Spleen (tissue), 11 donors: Measurements from ENCODE around the gene SH3TC2. TPM values are rescaled to one million over a fixed set of nuclear protein-coding genes. Genes with fewer than 3 reads are reported as not detected.

Source experiments
- DNase-seq: peaks from one replicate; pipeline ENCODE4 v3.0.0-alpha.2; 2020
- H3K27ac ChIP-seq, 8 donors: fragments of 200-600 bp; sonication (generic) in 7 of 8; 1 replicate in 4 of 8; 2 replicates in 4 of 8; pipeline versions ENCODE4 v1.5.0 to v1.8.0; 2016 to 2021; ENCODE audit warnings: inconsistent platforms in 4 of 8, mild to moderate bottlenecking in 4 of 8, moderate library complexity in 1 of 8
- H3K27me3 ChIP-seq, 7 donors: fragments of 200-600 bp; sonication (generic) in 6 of 7; replicated peaks in 1 of 7; 1 replicate in 4 of 7; 2 replicates in 3 of 7; pipeline versions ENCODE4 v1.5.0 to v1.8.0; 2016 to 2021; ENCODE audit warnings: inconsistent platforms in 3 of 7, mild to moderate bottlenecking in 1 of 7
- H3K36me3 ChIP-seq, 6 donors: fragments of 200-600 bp; sonication (generic) in 5 of 6; 1 replicate in 4 of 6; 2 replicates in 2 of 6; pipeline versions ENCODE4 v1.5.0 to v1.8.0; 2016 to 2021; ENCODE audit warnings: inconsistent platforms in 2 of 6
- H3K4me1 ChIP-seq, 6 donors: fragments of 200-600 bp; sonication (generic) in 5 of 6; 1 replicate in 3 of 6; 2 replicates in 3 of 6; pipeline versions ENCODE4 v1.5.0 to v1.8.0; 2016 to 2021; ENCODE audit warnings: inconsistent platforms in 3 of 6
- H3K4me3 ChIP-seq, 8 donors: fragments of 200-600 bp; sonication (generic) in 7 of 8; 1 replicate in 4 of 8; 2 replicates in 4 of 8; pipeline versions ENCODE4 v1.5.0 to v1.8.0; 2016 to 2021; ENCODE audit warnings: inconsistent platforms in 4 of 8, mild to moderate bottlenecking in 4 of 8, moderate library complexity in 2 of 8
- H3K9me3 ChIP-seq, 8 donors: fragments of 200-600 bp; sonication (generic) in 7 of 8; 1 replicate in 4 of 8; 2 replicates in 4 of 8; pipeline versions ENCODE4 v1.5.0 to v1.8.0; 2016 to 2021; ENCODE audit warnings: inconsistent platforms in 4 of 8
- POLR2A ChIP-seq, 3 donors: fragments of 450-650 bp; IDR thresholded peaks; one replicate each; pipeline ENCODE4 v1.5.1; 2017; ENCODE audit warnings: antibody characterized with exemption in 3 of 3, mild to moderate bottlenecking in 1 of 3
- POLR2AphosphoS5 ChIP-seq, 3 donors: sonication (generic); formaldehyde crosslinking; IDR thresholded peaks; one replicate each; pipeline ENCODE4 v1.5.1; 2017; ENCODE audit warnings: antibody characterized with exemption in 3 of 3
- WGBS, 5 donors: extraction: QIAGEN DNeasy Blood & Tissue Kit in 3 of 5; methylation state at CpG; one replicate each; pipeline versions ENCODE4 v1.1.5 to v1.1.7; 2013 to 2018; 5-methylcytosine and 5-hydroxymethylcytosine counted together
- intact Hi-C: fragments of 100-400 bp; cut with DNase I; formaldehyde crosslinking; loops from one replicate; pipeline ENCODE4 v1.15.0; 2023; ENCODE audit warnings: low total_unique reads
- polyA plus RNA-seq, 3 donors: library from polyadenylated mRNA; stranded (reverse); fragments of 200-250 nt; gene quantifications; one replicate each; pipeline ENCODE4 v1.2.1, GENCODE V29; 2013
- total RNA-seq, 7 donors: library from RNA; depleted of rRNA in 3 of 7; stranded (reverse); fragments of >200 nt in 3 of 7; fragmentation: NEBNext Ultra II Directional in 4 of 7; extraction: Animal tissue kit (Norgen Biotek cat#: 25700) in 4 of 7; gene quantifications; one replicate each; pipeline versions ENCODE4 v1.1.0 to v1.2.1, GENCODE V29; 2016 to 2021
- TF ChIP-seq, protein P1 (sequence below), 11 experiments: fragments of 200-600 bp in 7 of 11; fragments of 450-650 bp in 4 of 11; sonication (generic) in 4 of 11; IDR thresholded peaks in 8 of 11; conservative IDR thresholded peaks in 3 of 11; 1 replicate in 7 of 11; 2 replicates in 4 of 11; pipeline versions ENCODE4 v1.4.0 to v1.8.0; 2016 to 2021; ENCODE audit warnings: antibody characterized with exemption in 11 of 11, inconsistent platforms in 4 of 11, mild to moderate bottlenecking in 1 of 11
- donor health status: healthy with polysubstance abuse.
- donor health status: DM: no; HTN: no; CAD: no; lungs with moderate emphysema.
- donor health status: DM: no; HTN: no; CAD: no.
- donor health status: Bipolar disorder and iron deficiency.
- donor health status: healthy.
- donor health status: DM: no; HTN: no; CAD: no.
- donor health status: DM: yes; HTN: yes; CAD: no.

SH3TC2 gene
- total and polyA plus RNA-seq, 10 donors = 0.02 to 2.8 (median 1.4) TPM

DNA sequence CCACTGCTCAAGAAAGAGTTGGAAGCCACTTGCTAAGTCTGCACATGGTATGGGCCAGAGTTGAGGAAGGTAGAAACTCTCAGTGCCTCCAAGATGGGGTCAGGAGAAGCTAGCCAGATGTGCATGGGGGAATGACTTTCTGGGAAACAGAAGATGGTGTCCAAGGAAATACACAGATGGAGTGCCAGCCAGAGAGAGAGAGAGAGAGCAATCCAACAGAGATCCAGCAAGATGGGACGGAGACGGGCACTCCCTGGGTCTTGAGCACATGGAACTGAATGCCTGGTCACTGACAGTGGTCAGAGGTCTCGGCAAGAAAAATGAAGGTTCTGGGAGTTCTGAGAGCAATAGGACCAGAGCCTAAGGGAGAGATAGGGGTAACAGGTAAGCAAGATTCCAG is 82.1 kb downstream of the SH3TC2 start:
- 90 to 96% (median 93%) methylated on average over 3 of the region's 3 CpGs for WGBS, 5 donors
- TF ChIP-seq, protein P1, sequence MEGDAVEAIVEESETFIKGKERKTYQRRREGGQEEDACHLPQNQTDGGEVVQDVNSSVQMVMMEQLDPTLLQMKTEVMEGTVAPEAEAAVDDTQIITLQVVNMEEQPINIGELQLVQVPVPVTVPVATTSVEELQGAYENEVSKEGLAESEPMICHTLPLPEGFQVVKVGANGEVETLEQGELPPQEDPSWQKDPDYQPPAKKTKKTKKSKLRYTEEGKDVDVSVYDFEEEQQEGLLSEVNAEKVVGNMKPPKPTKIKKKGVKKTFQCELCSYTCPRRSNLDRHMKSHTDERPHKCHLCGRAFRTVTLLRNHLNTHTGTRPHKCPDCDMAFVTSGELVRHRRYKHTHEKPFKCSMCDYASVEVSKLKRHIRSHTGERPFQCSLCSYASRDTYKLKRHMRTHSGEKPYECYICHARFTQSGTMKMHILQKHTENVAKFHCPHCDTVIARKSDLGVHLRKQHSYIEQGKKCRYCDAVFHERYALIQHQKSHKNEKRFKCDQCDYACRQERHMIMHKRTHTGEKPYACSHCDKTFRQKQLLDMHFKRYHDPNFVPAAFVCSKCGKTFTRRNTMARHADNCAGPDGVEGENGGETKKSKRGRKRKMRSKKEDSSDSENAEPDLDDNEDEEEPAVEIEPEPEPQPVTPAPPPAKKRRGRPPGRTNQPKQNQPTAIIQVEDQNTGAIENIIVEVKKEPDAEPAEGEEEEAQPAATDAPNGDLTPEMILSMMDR (IDR thresholded peaks at IDR 0.05 in 8 of 11, conservative IDR thresholded peaks at IDR 0.05 in 3 of 11) = no peak
- no peak for TF ChIP-seq POLR2A (IDR thresholded peaks at IDR 0.05)
- no peak for TF ChIP-seq POLR2AphosphoS5 (IDR thresholded peaks at IDR 0.05)
- no peak overlapping the region for H3K27ac ChIP-seq
- H3K27me3 ChIP-seq = no peaks in the 10 kb centered on the region
- peaks cover 0 to 19% (median 7%) of the 10 kb centered on the region in 8 donors for H3K9me3 ChIP-seq
- peaks cover 0 to 3% (median 0%) of the 10 kb centered on the region in 6 donors for H3K4me1 ChIP-seq
- intact Hi-C loops = no loop called here
- no peak overlapping the region for H3K4me3 ChIP-seq
- H3K36me3 ChIP-seq = no peaks in the 10 kb centered on the region
- no peak for DNase-seq

DNA sequence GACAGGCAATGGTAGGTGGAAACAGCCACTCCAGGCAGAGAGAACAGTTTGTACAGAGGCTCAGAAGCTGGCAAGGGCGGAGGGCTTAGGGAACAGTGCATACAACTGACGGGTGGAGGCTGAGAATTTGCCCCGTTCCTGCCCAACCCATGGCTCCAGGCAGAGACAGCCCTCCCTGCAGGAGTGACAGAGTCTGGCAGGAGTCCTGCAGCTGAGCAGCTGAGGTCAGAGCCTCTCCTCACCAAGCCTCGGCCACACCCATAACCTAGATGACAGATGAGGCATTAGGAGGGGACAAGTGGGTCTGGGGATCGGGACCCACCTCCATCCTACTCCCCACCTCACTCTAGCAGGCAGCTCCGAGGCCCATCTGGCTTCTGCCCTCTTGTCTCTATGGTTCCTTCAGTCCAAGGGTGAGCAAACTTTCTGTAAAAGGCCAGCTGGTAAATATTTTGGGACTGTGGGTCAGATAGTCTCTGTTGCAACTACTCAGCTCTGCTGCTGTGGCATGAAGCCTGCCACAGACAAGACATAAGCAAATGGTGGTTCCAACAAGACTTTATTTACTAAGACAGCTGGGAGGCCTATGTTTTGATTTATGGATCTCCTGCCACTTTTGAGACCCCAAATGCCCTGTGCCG is 83.7 kb downstream of the SH3TC2 start:
- 77 to 93% (median 81%) methylated on average over 6 to 7 of the region's 7 CpGs for WGBS, 5 donors
- TF ChIP-seq, protein P1 (IDR thresholded peaks at IDR 0.05 in 8 of 11, conservative IDR thresholded peaks at IDR 0.05 in 3 of 11) = no peak
- no peak for TF ChIP-seq POLR2AphosphoS5 (IDR thresholded peaks at IDR 0.05)
- no peak for TF ChIP-seq POLR2A (IDR thresholded peaks at IDR 0.05)

DNA sequence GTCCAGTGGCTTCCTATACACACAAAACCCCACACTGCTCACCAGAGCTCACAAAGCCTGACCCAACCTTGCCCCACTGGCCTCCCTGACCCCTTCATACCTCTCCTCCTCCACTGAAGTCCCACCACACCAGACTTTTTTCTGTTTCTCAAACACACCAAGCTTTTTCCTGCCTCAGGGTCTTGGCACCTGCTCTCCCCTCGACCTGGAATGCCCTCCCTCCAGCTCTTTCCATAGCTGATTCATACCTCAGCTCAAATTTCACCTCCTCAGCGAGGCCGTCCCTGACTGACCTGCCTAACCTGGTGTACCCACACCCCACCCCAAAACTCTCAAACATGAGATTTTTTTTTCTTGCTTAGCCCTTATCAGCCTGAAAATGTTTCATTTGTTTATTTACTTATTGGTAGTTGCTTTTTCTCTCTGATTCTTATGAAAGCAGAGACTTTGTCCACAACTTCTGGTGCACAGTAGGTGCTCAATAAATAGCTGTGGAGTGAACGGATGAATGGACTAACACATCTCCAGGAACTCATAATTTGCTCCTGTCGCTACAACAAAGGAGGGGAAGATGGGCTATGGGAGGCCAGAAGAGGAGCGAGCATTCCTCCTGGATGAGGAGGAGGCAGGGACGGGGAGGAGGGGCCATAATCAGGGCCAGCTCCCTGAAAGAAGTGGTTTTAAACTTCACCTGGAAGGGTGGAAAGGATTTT is 84.3 kb downstream of the SH3TC2 start:
- 78 to 88% (median 84%) methylated on average over 7 of the region's 7 CpGs for WGBS, 5 donors
- peaks cover 0 to 5% (median 0%) of the 10 kb centered on the region in 6 donors for H3K4me1 ChIP-seq
- intact Hi-C loops = no loop called here
- no peak overlapping the region for H3K27ac ChIP-seq
- TF ChIP-seq POLR2A (IDR thresholded peaks at IDR 0.05) (no peak), POLR2AphosphoS5 (IDR thresholded peaks at IDR 0.05) (no peak)
- TF ChIP-seq, protein P1 (IDR thresholded peaks at IDR 0.05 in 8 of 11, conservative IDR thresholded peaks at IDR 0.05 in 3 of 11) = no peak
- H3K9me3 ChIP-seq = peaks cover 0 to 5% (median 0%) of the 10 kb centered on the region in 8 donors
- H3K27me3 ChIP-seq = no peaks in the 10 kb centered on the region
- DNase-seq = no peak
- H3K36me3 ChIP-seq = no peaks in the 10 kb centered on the region
- no peak overlapping the region for H3K4me3 ChIP-seq

More for the DNA sequence above, 83.7 kb downstream of the SH3TC2 start:
- no peaks in the 10 kb centered on the region for H3K27me3 ChIP-seq
- intact Hi-C loops = no loop called here
- H3K36me3 ChIP-seq = no peaks in the 10 kb centered on the region
- peaks cover 0 to 3% (median 0%) of the 10 kb centered on the region in 6 donors for H3K4me1 ChIP-seq
- H3K4me3 ChIP-seq = no peak overlapping the region
- no peak for DNase-seq
- no peak overlapping the region for H3K27ac ChIP-seq
- peaks cover 0 to 12% (median 2%) of the 10 kb centered on the region in 8 donors for H3K9me3 ChIP-seq
